Suppressor macrophage treated with lipopolysaccharide for 4 hours (primary cell): ENCODE results near the gene GRM3.

Experiments used
- DNase-seq: peaks from one replicate; pipeline ENCODE4 v3.0.0-alpha.2; 2020

Gene GRM3

DNA sequence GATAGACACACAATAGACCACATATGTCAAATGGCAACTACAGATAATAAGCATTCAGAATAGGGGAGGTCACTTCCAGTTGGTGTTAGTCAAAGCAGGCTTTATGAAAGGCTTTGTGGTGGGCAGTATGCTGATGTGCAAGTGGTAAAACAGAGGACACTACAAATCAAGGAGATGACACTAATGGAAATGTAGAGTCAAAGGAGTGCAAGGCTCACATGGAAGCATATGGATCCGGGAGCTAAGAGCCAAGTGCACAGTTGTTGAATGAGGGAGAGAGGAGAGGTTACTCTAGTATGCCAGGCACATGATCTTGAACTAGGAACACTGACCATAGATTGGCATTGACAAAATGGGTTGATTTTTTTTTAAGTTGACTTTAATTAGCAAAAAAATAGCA is 62.7 kb downstream of the GRM3 start:
- DNase-seq, result no peak

DNA sequence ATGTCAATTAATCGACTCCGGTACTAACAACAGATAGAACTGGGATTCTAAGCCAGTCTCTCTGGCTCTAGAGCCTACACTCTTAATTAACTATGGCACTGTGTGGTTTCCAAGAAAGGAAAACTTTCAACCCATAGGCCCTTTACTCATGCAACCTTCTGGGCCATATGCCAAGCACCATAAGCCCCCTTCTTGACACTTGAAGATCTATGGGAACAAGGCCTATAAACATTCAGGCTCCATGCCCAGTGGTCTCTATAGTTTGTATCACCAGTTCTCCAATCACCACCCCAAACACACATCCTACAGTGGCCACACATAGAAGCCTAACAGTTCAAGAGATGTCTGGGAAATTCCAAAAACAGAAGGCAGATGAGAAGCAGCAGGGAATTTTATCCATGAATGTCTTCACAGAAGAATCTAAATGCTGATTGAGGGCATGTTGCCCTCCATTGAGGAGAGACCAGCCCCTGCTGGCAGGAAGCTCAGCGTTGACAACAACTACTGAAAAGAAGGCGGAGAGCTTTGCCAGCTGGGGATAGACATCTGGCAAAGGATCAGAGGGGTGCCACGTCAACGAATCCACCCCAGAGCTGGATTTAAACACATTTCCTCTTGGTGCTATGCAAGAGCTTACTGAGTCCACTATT is 64.4 kb downstream of the GRM3 start:
- no peak for DNase-seq

DNA sequence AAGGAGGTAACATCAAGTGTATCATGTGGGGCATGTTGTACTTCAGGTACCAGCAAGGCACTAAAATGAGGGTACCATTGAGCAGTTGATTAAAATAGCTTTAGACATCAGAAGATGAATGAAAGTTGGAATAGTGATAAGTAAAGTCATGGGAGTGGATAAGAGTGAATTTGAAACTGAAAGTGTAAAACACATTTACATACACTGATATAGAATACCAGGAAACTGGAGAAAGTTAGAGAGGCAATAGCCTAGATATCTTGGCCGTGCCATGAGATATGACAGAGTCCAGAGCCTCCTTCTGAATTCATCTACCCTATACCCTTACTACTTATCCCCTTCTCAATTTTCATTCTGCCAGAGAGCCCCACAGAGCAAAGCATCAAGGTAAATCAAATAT is 76.6 kb downstream of the GRM3 start:
- DNase-seq, result no peak

DNA sequence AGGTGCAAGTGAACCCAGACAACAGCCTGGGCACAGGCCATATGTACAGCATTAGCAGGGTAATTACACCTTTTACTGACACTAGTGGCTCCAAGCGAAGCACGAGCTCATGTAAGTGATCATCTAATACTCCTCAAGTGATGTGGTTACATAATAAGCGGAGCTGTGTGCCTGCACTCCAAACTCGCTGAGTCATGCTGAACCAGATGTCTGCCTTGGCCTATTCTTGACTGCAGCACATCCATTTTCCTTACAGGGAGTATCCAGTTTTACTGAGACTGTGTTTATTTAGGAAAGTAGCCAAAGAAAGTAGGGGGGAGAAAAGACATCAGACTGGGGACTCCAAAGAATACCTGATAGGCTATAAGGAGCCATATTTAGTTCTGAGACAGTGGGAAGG is 90.1 kb downstream of the GRM3 start:
- DNase-seq, result no peak

DNA sequence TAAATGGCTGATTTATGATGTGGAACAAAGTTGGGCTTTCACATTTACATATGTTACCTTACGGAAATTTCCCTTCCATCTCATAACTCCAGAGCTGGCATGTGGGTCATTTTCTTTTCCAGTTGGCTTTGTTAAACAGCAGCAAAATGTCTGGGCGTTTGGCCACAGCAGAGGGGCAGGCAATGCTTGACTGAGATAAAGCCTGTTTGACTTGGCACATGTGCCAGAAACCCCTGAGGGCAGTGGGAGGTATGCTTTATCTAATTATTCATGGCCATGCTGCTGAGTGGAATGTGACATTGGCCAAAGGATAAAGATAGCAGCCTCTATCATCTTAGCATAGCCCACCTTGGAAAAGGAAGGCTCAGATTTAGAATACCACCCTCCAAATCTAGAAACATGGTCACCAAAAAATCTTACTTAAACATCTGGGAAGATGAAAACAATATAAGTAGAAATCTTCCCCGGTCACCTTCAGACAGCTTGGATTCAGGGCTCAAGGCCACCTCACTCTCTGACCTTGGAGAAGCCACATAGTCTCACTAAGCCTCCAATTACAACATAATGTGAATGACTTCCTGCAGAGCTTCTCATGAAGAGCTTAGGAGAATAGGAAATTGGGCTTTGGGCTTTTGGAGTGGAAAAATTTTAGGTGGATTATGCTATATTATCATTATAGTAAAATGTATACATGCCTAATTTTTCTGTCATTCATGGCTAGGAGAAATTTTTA is 101.5 kb downstream of the GRM3 start:
- DNase-seq, result no peak

DNA sequence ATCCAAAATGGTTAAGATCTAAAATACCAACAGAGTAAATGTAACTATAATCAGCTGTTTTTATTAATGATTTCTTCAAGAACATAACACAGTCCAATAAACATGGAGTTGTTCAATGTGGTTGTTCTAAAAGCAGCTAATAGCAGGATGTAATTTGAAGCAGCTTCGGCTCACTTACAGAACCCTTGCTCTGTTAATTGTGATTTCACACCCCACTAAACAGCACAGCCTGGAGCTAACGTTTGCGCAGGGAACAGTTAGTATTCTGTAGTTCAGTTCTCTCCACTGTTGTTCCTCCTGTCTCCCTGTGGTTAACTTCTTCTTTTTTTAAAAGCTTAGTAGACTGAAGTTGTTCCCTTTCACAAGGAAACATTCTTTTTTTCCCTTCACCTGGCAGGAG is 104.0 kb downstream of the GRM3 start:
- no peak for DNase-seq

DNA sequence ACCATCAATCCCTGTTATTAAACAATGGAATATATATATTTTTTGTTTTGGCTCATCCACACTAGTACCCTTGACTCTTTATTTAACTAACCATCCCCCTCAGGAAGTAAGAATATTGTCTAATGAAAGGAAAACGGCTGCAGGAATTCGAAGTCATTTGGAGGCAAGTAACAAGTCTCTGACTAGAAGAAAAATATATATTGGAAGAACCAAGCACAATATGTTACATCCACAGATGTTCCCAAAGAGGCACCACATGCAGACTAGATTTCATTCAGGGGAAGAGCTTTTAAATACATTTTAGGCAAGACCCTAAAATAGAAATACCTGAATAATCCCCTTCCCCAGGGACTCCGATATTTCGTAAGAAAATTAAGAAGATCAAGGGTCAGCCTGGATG is 104.5 kb downstream of the GRM3 start:
- DNase-seq, result no peak

GRCh38 chr7:86748843-86749719 is 105.4 kb downstream of the GRM3 start:
- no peak for DNase-seq

- no peak for DNase-seq
Measured at GRCh38 chr7:86749741-86750665, 106.3 kb downstream of the GRM3 start.

DNA sequence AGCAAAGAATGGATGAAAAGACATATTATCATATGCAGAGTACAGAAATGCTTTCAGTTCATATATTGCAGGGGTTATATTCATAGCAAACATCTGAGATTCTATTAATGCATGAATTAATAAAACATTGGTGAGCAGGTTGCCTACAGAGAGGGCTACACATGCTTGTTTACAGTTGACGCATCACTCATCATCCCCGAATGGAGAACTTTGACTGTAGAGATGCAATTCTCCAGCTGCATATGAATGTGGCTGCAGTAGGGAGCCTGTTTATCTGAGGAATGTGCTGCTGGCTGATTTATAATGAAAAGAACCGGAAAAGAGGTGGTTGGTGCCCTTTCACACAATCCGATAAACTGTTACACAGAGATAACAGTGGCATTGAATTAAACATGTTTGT is 116.5 kb downstream of the GRM3 start:
- DNase-seq, result no peak

DNA sequence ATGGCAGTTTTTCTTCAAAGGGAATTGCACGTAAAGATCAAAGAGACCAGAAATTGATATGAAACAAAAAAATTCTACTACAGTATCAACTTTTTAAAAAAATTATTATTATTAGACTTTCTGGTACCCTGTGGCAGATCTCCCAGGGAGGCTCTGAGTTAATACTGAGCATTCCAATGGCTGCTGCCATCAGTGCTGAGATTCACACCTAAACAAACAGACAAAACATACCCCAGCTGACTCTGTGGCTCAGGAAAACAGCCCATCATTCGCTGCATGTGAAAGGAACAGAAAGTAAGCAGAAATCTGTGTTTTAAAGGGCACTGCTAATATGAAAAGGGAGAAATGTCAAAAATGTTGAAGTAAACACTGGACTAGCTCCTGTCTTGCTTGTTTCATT is 118.4 kb downstream of the GRM3 start:
- DNase-seq, result no peak

DNA sequence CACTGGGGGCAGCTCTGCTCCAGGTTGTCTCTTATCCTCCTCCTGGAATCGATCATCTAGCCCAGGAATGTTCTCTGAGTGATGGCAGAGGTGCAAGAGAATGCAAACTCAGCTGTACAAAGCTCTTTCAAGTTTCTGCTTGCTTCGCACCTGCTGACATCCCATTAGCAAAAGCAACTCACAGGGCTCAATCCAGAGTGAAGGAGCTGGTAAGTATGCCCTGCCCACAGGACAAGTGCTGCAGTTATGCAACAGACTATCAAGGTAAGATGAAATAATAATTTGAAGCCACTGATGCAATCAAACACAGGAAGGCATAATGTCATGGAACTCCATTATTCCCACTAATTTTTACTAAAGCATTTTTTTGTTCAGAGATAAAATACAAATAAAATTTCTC is 122.2 kb downstream of the GRM3 start:
- no peak for DNase-seq

DNA sequence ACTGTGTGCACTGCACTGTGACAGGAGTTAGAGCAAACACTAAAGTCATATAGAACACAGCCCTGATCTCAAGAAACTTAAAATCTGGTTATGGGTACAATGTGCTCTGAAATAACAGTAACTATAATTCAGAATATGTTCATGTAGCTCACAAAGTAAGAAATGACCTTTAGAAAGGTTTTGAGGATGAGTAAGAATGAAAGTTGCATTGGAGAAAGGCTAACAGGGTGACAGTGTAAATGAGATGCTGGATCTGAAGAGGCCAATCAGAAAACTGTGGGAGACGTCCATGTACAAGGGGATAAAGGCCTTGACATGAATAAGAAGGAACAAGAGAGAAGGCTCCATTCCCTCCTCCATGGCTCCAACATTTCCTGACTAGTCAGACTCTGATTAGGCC is 124.7 kb downstream of the GRM3 start:
- no peak for DNase-seq

DNA sequence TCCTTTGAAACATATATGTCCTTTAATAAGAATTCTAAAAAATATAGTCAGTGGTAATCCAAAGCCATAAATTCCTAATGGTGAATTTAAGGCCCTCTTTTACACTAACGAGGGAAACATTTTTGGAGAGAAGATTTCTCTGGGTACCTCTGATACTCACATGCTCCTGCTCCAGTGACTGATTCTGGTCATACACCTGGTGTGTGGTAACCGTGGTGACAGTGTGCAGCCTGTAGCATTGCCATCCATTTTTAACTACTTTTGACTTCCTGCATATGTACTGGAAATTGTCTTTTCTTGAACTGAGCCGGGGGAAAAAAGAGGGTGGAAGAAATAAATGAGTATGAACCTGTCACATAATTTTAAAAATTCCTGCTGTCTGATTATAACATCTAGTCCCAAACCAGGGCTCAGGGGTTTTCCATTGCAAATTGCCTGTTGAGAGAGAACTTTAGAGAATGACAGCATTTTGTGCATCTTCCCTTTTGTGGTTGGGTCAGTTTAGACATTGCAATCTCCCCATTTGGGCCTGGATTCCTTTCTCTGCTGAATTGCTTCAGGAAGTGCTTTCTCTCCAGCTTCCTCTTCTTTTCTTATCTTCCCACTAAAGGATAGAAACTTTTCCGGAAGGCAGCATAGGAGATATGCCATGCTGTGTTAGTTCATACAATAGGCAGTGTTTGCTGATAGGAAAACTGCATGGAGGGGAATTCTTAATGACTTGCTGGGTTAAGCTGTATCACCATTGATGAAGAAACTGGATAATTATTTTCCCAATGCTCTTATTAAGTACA is 125.5 kb downstream of the GRM3 start:
- peak; percentile 4 for DNase-seq

GRCh38 chr7:86773309-86773708 is 129.6 kb downstream of the GRM3 start:
- DNase-seq, result no peak

GRCh38 chr7:86775203-86775602 is 131.5 kb downstream of the GRM3 start:
- no peak for DNase-seq

- DNase-seq, result no peak
Measured at GRCh38 chr7:86776136-86776535, 132.4 kb downstream of the GRM3 start.

DNA sequence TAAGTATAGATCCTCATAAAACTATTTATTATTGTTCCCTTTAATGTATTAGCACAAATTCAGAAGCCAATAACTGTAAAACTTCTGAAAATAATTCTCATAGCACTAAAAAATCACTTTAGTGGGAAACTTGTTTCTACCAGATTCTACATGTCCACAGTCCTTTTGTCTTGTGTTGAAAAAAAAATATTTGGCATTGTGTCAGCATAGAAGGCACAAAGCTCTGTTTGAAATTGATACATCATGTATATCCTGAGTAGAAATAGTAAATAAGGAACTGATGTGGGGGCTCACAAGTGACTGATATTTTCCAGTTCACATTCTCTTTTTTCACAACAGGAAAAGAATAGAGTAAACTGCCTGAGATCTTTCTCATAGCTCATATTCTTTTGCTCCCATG is 134.6 kb downstream of the GRM3 start:
- no peak for DNase-seq

GRCh38 chr7:86784765-86785164 is 141.1 kb downstream of the GRM3 start:
- DNase-seq, result no peak

GRCh38 chr7:86785641-86786040 is 141.9 kb downstream of the GRM3 start:
- no peak for DNase-seq

DNA sequence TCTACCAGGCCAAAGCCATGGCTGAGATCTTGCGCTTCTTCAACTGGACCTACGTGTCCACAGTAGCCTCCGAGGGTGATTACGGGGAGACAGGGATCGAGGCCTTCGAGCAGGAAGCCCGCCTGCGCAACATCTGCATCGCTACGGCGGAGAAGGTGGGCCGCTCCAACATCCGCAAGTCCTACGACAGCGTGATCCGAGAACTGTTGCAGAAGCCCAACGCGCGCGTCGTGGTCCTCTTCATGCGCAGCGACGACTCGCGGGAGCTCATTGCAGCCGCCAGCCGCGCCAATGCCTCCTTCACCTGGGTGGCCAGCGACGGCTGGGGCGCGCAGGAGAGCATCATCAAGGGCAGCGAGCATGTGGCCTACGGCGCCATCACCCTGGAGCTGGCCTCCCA is 142.7 kb downstream of the GRM3 start:
- no peak for DNase-seq

- DNase-seq, result no peak
Measured at GRCh38 chr7:86788948-86789347, 145.2 kb downstream of the GRM3 start.
